Testis (tissue), 3 donors: ENCODE data around the gene CNIH3. TPM values are rescaled to one million over a fixed set of nuclear protein-coding genes. Genes with fewer than 3 reads are reported as not detected.
"Not testable (repeated sequence)": the region's sequence is repeated elsewhere in the genome, so short reads cannot be mapped to it uniquely, and the experiment has no call there.

Experiments used
- DNase-seq: peaks from one replicate; pipeline ENCODE4 v3.0.0-alpha.2; 2019
- H3K27ac ChIP-seq, 2 donors: fragments of 200-600 bp; sonication (generic); one replicate each; pipeline ENCODE4 v1.5.1; 2019
- H3K27me3 ChIP-seq: fragments of 200-600 bp; sonication (generic); one replicate; pipeline ENCODE4 v1.5.1; 2019
- H3K36me3 ChIP-seq: fragments of 200-600 bp; sonication (generic); one replicate; pipeline ENCODE4 v1.5.1; 2017; ENCODE audit warnings: low read depth; ENCODE audit errors: missing control alignments
- H3K4me1 ChIP-seq: fragments of 200-600 bp; sonication (generic); one replicate; pipeline ENCODE4 v1.5.1; 2019
- H3K4me3 ChIP-seq, 2 donors: fragments of 200-600 bp; sonication (generic); one replicate each; pipeline ENCODE4 v1.5.1; 2017 to 2019
- H3K9me3 ChIP-seq: fragments of 200-600 bp; sonication (generic); one replicate; pipeline ENCODE4 v1.5.1; 2017
- POLR2A ChIP-seq: fragments of 450-650 bp; IDR thresholded peaks from one replicate; pipeline ENCODE4 v1.6.1; 2017; ENCODE audit warnings: antibody characterized with exemption, mild to moderate bottlenecking, moderate library complexity
- WGBS, 2 donors: methylation state at CpG; one replicate each; pipeline ENCODE4 v1.1.5; 2018; 5-methylcytosine and 5-hydroxymethylcytosine counted together
- intact Hi-C: fragments of 100-400 bp; cut with DNase I; formaldehyde crosslinking; loops from one replicate; pipeline ENCODE4 v1.15.1; 2023; ENCODE audit warnings: low total_unique reads
- polyA plus RNA-seq: library from polyadenylated mRNA; stranded (reverse); fragments of 350-450 nt; fragmentation: Illumina TruSeq; extraction: RNeasy Lipid Tissue Mini Kit (QIAGEN cat#74804); gene quantifications from one replicate; pipeline ENCODE4 v1.2.3, GENCODE V29; 2014; ENCODE audit warnings: low read depth, low replicate concordance; ENCODE audit not compliant: insufficient read depth
- total RNA-seq, 2 donors: library from RNA; depleted of rRNA; stranded (reverse); fragments of >200 nt; gene quantifications; one replicate each; pipeline ENCODE4 v1.2.3, GENCODE V29; 2016
- TF ChIP-seq, protein P1 (sequence below), 3 experiments: fragments of 450-650 bp in 2 of 3; fragments of 200-600 bp in 1 of 3; sonication (generic) in 1 of 3; IDR thresholded peaks; one replicate each; pipeline ENCODE4 v1.5.1; 2016 to 2019; ENCODE audit warnings: antibody characterized with exemption in 3 of 3, mild to moderate bottlenecking in 2 of 3, moderate library complexity in 1 of 3

The CNIH3 gene
- total and polyA plus RNA-seq, 3 donors from 2014 or later, result 8.5 to 9.8 (median 8.5) TPM

DNA sequence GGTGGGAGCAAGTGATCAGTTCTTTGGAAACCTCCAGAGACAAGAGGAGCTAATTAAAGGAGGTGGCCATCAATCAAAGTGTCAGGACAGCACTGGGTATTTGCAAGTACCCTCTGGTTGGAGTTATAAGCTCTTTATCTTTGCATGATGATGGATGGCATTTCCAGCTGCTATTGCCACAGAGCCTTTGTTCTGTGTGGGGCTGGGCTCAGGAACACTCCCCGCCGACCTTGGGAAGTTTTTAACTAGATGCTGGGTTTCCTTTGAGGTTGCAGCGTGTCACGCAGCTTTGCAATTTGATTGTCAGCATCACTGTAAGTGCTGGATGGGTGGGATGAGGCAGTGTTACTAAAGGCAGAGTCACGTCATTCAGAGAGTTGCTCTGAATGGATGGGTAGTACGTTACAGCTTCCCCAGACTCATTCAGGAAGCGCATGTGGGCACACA lies 68.9 kb downstream of the CNIH3 start:
- H3K36me3 ChIP-seq, result no peaks in the 10 kb centered on the region
- no peak for TF ChIP-seq POLR2A
- TF ChIP-seq, protein P1, sequence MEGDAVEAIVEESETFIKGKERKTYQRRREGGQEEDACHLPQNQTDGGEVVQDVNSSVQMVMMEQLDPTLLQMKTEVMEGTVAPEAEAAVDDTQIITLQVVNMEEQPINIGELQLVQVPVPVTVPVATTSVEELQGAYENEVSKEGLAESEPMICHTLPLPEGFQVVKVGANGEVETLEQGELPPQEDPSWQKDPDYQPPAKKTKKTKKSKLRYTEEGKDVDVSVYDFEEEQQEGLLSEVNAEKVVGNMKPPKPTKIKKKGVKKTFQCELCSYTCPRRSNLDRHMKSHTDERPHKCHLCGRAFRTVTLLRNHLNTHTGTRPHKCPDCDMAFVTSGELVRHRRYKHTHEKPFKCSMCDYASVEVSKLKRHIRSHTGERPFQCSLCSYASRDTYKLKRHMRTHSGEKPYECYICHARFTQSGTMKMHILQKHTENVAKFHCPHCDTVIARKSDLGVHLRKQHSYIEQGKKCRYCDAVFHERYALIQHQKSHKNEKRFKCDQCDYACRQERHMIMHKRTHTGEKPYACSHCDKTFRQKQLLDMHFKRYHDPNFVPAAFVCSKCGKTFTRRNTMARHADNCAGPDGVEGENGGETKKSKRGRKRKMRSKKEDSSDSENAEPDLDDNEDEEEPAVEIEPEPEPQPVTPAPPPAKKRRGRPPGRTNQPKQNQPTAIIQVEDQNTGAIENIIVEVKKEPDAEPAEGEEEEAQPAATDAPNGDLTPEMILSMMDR (IDR thresholded peaks at IDR 0.05), result no peak
- H3K27ac ChIP-seq, result no peak overlapping the region
- no peak overlapping the region for H3K4me3 ChIP-seq
- 48 to 68% methylated on average over 6 to 7 of the region's 7 CpGs for WGBS, 2 donors
- no peak for DNase-seq
- no peaks in the 10 kb centered on the region for H3K27me3 ChIP-seq
- H3K4me1 ChIP-seq, result no peaks in the 10 kb centered on the region
- no peaks in the 10 kb centered on the region for H3K9me3 ChIP-seq
- intact Hi-C loops, result no loop called here

DNA sequence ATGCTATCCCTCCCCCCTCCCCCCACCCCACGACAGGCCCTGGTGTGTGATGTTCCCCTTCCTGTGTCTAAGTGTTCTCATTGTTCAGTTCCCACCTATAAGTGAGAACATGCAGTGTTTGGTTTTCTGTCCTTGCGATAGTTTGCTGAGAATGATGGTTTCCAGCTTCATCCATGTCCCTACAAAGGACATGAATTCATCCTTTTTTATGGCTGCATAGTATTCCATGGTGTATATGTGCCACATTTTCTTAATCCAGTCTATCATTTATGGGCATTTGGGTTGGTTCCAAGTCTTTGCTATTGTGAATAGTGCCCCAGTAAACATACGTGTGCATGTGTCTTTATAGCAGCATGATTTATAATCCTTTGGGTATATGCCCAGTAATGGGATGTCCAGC lies 70.0 kb downstream of the CNIH3 start:
- WGBS, 2 donors, result 89 to 93% methylated on average over 3 of the region's 3 CpGs

DNA sequence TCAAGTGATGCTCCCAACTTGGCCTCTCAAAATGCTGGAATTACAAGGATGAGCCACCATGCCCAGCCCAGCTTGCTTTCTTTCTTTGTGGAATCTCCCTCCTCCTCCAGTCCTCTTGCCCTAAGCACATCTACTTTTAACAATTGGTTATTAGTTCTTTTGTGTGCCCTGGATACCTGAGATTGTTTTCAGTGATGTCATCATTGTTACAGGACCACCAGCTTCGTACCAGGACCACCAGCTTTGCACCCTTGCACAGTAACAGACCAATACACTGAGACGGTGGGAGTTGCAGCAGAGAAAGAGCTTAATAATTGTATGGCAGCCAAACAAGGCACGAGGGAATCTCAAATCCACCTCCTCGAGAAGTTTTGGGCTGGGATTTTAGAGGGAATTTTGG lies 71.3 kb downstream of the CNIH3 start:
- no peaks in the 10 kb centered on the region for H3K4me1 ChIP-seq
- 72 to 83% methylated on average over 4 of the region's 4 CpGs for WGBS, 2 donors
- intact Hi-C loops, result no loop called here
- no peaks in the 10 kb centered on the region for H3K27me3 ChIP-seq
- no peaks in the 10 kb centered on the region for H3K9me3 ChIP-seq
- no peak for DNase-seq
- H3K4me3 ChIP-seq, result no peak overlapping the region
- TF ChIP-seq, protein P1 (IDR thresholded peaks at IDR 0.05), result no peak
- no peak for TF ChIP-seq POLR2A
- H3K36me3 ChIP-seq, result no peaks in the 10 kb centered on the region
- no peak overlapping the region for H3K27ac ChIP-seq

More for the DNA sequence above, 70.0 kb downstream of the CNIH3 start:
- H3K36me3 ChIP-seq, H3K27me3 ChIP-seq, H3K4me1 ChIP-seq, DNase-seq, intact Hi-C loops, H3K27ac ChIP-seq, H3K9me3 ChIP-seq, H3K4me3 ChIP-seq: not testable (repeated sequence)

- DNase-seq, result no peak
- no peaks in the 10 kb centered on the region for H3K9me3 ChIP-seq
- intact Hi-C loops, result no loop called here
- 49 to 58% methylated on average over 9 of the region's 9 CpGs for WGBS, 2 donors
- no peaks in the 10 kb centered on the region for H3K27me3 ChIP-seq
- H3K27ac ChIP-seq, result no peak overlapping the region
- no peak for TF ChIP-seq POLR2A
- TF ChIP-seq, protein P1 (IDR thresholded peaks at IDR 0.05), result no peak
- no peak overlapping the region for H3K4me3 ChIP-seq
- no peaks in the 10 kb centered on the region for H3K4me1 ChIP-seq
- no peaks in the 10 kb centered on the region for H3K36me3 ChIP-seq
Measured at GRCh38 chr1:224689374-224689773, 73.3 kb downstream of the CNIH3 start.

DNA sequence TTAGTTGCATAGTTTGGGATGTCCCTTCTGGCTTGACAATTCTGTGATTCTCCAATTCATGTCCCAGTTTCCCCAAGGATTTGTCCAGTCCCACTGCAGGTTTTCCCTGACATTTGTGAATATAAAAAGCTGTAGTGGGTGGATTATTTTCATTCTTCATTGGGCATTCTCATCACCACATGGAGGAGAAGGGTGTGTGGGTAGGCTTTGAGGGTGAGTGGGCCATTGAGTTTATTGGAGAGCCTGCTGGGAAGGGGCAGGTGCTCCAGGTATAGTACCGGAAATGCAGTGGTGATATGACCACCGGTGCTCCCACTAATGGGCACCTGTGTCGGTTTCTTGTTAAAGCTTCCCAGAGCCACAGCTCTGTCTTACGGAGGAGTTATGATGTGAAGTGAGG lies 74.5 kb downstream of the CNIH3 start:
- 98 to 100% methylated on average over 1 to 4 of the region's 4 CpGs for WGBS, 2 donors
- Histone ChIP-seq H3K4me1 (no peaks in the 10 kb centered on the region), H3K27me3 (no peaks in the 10 kb centered on the region), H3K36me3 (no peaks in the 10 kb centered on the region), H3K4me3 (no peak overlapping the region), H3K9me3 (no peaks in the 10 kb centered on the region), H3K27ac (no peak overlapping the region)
- TF ChIP-seq, protein P1 (IDR thresholded peaks at IDR 0.05), result no peak
- no peak for TF ChIP-seq POLR2A
- no peak for DNase-seq
- intact Hi-C loops, result no loop called here
